ENCODE results near the gene SETX. TPM values are rescaled to one million over a fixed set of nuclear protein-coding genes. Genes with fewer than 3 reads are reported as not detected.

Gene SETX
- polyA plus RNA-seq, 1 experiment, result 31.5 TPM

DNA sequence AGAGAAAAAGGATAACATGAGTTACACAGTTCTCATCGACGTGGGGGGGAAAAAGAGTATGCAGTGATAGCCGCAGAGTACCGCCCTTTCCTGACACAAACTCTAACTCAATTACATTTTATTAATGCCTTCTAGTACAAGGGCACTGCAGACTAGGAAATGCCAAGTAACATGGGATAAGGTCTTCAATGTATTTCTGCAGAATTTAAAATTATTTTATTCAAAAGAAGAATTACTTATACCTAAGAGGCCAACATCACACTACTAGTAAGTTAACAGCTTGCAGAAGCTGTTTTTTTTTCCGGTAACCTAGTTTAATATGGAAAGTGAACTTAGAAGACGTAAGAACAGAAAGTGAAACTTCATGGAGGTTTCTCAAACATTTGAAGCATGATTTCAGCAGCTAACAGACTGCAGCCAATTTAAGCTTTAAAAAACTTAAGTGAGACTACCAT, 3.9 kb downstream of the SETX start:
- Histone ChIP-seq H3K4me3 (ENCODE audit: low read depth, low read length) (no peak overlapping the region), H3K9me3 (ENCODE audit: control insufficient read depth, insufficient read depth, low read length) (peaks cover 4% of the 10 kb centered on the region; the same call in 1 of the 2 replicates), H3K27ac (ENCODE audit: low read depth, low read length) (no peak overlapping the region), H3K27me3 (ENCODE audit: control insufficient read depth, insufficient read depth, low read length) (no peaks in the 10 kb centered on the region)
- no peak for DNase-seq (ENCODE audit: low read depth, low spot score)
- CTCF ChIA-PET, result no interaction called here
- POLR2A ChIA-PET, result no interaction called here
- TF ChIP-seq, protein P1, sequence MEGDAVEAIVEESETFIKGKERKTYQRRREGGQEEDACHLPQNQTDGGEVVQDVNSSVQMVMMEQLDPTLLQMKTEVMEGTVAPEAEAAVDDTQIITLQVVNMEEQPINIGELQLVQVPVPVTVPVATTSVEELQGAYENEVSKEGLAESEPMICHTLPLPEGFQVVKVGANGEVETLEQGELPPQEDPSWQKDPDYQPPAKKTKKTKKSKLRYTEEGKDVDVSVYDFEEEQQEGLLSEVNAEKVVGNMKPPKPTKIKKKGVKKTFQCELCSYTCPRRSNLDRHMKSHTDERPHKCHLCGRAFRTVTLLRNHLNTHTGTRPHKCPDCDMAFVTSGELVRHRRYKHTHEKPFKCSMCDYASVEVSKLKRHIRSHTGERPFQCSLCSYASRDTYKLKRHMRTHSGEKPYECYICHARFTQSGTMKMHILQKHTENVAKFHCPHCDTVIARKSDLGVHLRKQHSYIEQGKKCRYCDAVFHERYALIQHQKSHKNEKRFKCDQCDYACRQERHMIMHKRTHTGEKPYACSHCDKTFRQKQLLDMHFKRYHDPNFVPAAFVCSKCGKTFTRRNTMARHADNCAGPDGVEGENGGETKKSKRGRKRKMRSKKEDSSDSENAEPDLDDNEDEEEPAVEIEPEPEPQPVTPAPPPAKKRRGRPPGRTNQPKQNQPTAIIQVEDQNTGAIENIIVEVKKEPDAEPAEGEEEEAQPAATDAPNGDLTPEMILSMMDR (IDR thresholded peaks at IDR 0.05; ENCODE audit: low read depth, low read length), result no peak

- no peaks in the 10 kb centered on the region for H3K27me3 ChIP-seq (ENCODE audit: control insufficient read depth, insufficient read depth, low read length)
- H3K4me3 ChIP-seq (ENCODE audit: low read depth, low read length), result no peak overlapping the region
- POLR2A ChIA-PET, result no interaction called here
- CTCF ChIA-PET, result no interaction called here
- H3K9me3 ChIP-seq (ENCODE audit: control insufficient read depth, insufficient read depth, low read length), result no peaks in the 10 kb centered on the region
- no peak overlapping the region for H3K27ac ChIP-seq (ENCODE audit: low read depth, low read length)
- TF ChIP-seq, protein P1 (IDR thresholded peaks at IDR 0.05; ENCODE audit: low read depth, low read length), result no peak
- DNase-seq (ENCODE audit: low read depth, low spot score), result no peak
Observed at GRCh38 chr9:132348676-132349075, 6.1 kb downstream of the SETX start.

DNA sequence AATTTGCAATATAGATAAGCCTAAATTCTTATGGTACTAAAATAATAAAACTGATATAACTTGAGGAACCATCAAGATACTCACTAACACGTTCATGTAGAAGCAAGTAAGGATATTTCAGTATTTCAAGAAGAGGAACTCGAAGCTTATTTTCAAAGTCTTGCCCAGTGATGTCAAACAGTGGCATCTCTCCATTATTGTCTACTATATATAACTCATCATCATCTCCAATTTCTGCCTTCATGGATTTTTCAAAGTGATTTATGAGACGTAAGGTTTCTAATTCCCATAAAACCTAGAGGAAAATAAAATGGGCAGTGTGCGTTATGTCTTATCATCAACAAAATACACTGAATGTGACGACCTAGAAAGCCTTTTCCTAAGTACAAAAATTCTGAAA, 8.6 kb downstream of the SETX start:
- CTCF ChIA-PET, result interaction anchor here (1.1 to 2.2 kb wide), 3 partner anchors 14 to 87 kb away, joined by 4 to 6 read pairs (median 4); no protein-coding TSS in a partner anchor
- no peak overlapping the region for H3K4me3 ChIP-seq (ENCODE audit: low read depth, low read length)
- POLR2A ChIA-PET, result no interaction called here
- DNase-seq (ENCODE audit: low read depth, low spot score), result no peak
- H3K27ac ChIP-seq (ENCODE audit: low read depth, low read length), result no peak overlapping the region
- no peaks in the 10 kb centered on the region for H3K9me3 ChIP-seq (ENCODE audit: control insufficient read depth, insufficient read depth, low read length)
- H3K27me3 ChIP-seq (ENCODE audit: control insufficient read depth, insufficient read depth, low read length), result no peaks in the 10 kb centered on the region
- TF ChIP-seq, protein P1 (IDR thresholded peaks at IDR 0.05; ENCODE audit: low read depth, low read length), result no peak

DNA sequence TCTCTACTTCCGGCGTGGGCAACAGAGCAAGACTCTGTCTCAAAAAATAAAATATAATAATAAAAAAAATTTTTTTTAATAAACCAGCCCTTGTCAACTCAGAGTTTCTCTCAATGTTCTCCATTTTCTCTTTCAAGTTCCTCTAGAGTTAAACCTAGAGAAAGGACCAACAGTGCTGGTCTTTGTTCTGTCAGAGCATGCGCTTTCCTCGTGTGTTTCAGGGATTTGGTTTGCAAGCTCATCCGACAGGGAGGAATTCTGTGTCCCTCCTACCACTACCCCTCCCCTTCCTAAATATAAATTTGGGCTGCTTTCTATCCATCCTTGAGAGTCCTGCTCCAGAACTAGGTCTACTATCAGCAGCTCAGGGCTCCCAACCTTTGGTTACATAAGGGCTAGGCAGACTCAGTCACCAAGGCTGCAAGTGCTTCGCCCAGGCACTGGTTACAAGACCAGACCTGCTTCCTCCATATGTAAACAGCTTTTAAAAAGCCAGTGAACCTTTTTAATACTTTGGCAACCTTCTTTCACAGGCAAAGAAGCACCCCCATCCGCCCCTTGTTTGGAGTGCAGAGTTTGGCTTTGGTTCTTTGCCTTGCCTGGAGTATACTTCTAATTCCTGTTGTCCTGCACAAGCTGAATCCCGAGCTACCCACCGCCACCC, 13.5 kb downstream of the SETX start:
- Histone ChIP-seq H3K9me3 (ENCODE audit: control insufficient read depth, insufficient read depth, low read length) (no peaks in the 10 kb centered on the region), H3K27ac (ENCODE audit: low read depth, low read length) (no peak overlapping the region), H3K27me3 (ENCODE audit: control insufficient read depth, insufficient read depth, low read length) (no peaks in the 10 kb centered on the region), H3K4me3 (ENCODE audit: low read depth, low read length) (no peak overlapping the region)
- TF ChIP-seq, protein P1 (IDR thresholded peaks at IDR 0.05; ENCODE audit: low read depth, low read length), result no peak
- ChIA-PET CTCF (interaction anchor here (1.0 kb wide), 1 partner anchor 72 kb away, joined by 5 read pairs; no protein-coding TSS in a partner anchor), POLR2A (no interaction called here)
- no peak for DNase-seq (ENCODE audit: low read depth, low spot score)

DNA sequence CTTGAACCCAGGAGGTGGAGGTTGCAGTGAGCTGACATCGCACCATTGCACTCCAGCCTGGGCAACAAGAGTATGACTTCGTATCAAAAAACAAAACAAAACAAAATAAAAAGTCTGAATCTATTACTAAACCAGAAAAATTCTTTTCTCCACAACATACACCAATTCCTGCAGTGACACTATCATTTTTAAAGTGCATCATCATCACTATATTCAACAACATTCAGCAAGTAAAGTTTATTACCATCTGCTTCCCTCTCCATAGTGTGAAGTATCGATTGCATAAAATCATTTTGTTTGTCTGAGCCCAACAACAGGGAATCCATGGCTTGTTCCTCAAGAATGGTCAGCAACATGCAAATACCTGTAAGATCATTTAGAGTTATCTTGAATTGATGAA, 20.4 kb downstream of the SETX start:
- ChIA-PET CTCF (no interaction called here), POLR2A (no interaction called here)
- Histone ChIP-seq H3K4me3 (ENCODE audit: low read depth, low read length) (no peak overlapping the region), H3K27me3 (ENCODE audit: control insufficient read depth, insufficient read depth, low read length) (no peaks in the 10 kb centered on the region), H3K9me3 (ENCODE audit: control insufficient read depth, insufficient read depth, low read length) (no peaks in the 10 kb centered on the region), H3K27ac (ENCODE audit: low read depth, low read length) (no peak overlapping the region)
- no peak for DNase-seq (ENCODE audit: low read depth, low spot score)
- TF ChIP-seq, protein P1 (IDR thresholded peaks at IDR 0.05; ENCODE audit: low read depth, low read length), result no peak

Data from AG04450 (cell line).